K562 (cell line): Measurements from ENCODE around the gene CTXN3. TPM values are rescaled to one million over a fixed set of nuclear protein-coding genes. Genes with fewer than 3 reads are reported as not detected.

Experiments used
- ATAC-seq: fragments of 200-7000 bp; cut with Tn5 transposase; 3 replicates; pipeline ENCODE4 v1.9.1; 2020; ENCODE audit warnings: moderate library complexity
- BruUV-seq: library from RNA; stranded (reverse); fragments of 400-500 nt; replicated peaks from 2 replicates; lab custom pipeline; 2021; lab: Mats Ljungman, UMichigan
- CTCF ChIA-PET: fragments of 300-600 bp; formaldehyde crosslinking; extraction: SDS; loops from one replicate; lab custom pipeline; 2021; ENCODE audit warnings: low intra/inter-chr PET ratio; lab: Yijun Ruan, JAX
- POLR2A ChIA-PET: fragments of 300-600, 350-650 bp; sonication (Branson Sonifier 250); formaldehyde crosslinking; extraction: SDS; loops from one replicate; lab custom pipeline; 2021; ENCODE audit warnings: antibody characterized with exemption, inconsistent platforms; lab: Yijun Ruan, JAX
- DNase-seq, 4 experiments: peaks; one replicate each; pipeline versions ENCODE4 v3.0.0 to v3.0.0-alpha.2; 2011 to 2018; ENCODE audit warnings: low spot score in 3 of 4, mixed read lengths in 3 of 4; ENCODE audit errors: extremely low read depth in 1 of 4
- FAIRE-seq: peaks from 2 replicates; lab custom pipeline; 2011; peaks lifted over from hg19 to GRCh38; lab: Jason Lieb, UNC
- H2AFZ ChIP-seq: 2 replicates; pipeline ENCODE4 v1.6.0; 2011; ENCODE audit warnings: low read depth, low read length, control low read depth, inconsistent platforms
- H3K27ac ChIP-seq: fragments of 200-600 bp; 3 replicates; pipeline ENCODE4 v1.8.0; 2011; ENCODE audit warnings: low read depth, mild to moderate bottlenecking, control low read depth, inconsistent platforms, low read length, moderate library complexity, mixed read lengths; ENCODE audit errors: extremely low read depth
- H3K27me3 ChIP-seq, 2 experiments: fragments of 300-600 bp in 1 of 2; 2 replicates in 1 of 2; 3 replicates in 1 of 2; pipeline versions ENCODE4 v1.6.0 to v1.8.0; 2011; ENCODE audit warnings: inconsistent platforms in 2 of 2, low read length in 2 of 2, mild to moderate bottlenecking in 1 of 2, mixed read lengths in 1 of 2, moderate library complexity in 1 of 2; ENCODE audit not compliant: control insufficient read depth in 2 of 2, insufficient read depth in 2 of 2
- H3K36me3 ChIP-seq: fragments of 300-600 bp; 3 replicates; pipeline ENCODE4 v1.8.0; 2011; ENCODE audit warnings: mild to moderate bottlenecking, low read length, inconsistent platforms; ENCODE audit not compliant: control insufficient read depth, insufficient read depth
- H3K4me1 ChIP-seq, 2 experiments: fragments of 200-600 bp in 1 of 2; replicated peaks in 1 of 2; 2 replicates in 1 of 2; 3 replicates in 1 of 2; pipeline versions ENCODE4 v1.5.1 to v1.8.0; 2011; ENCODE audit warnings: inconsistent platforms in 2 of 2, low read length in 2 of 2, mild to moderate bottlenecking in 1 of 2, mixed read lengths in 1 of 2, moderate library complexity in 1 of 2; ENCODE audit not compliant: control insufficient read depth in 2 of 2, insufficient read depth in 2 of 2
- H3K4me2 ChIP-seq: 2 replicates; pipeline ENCODE4 v1.6.1; 2011; ENCODE audit warnings: low read length, control low read depth, inconsistent platforms, mixed read lengths; ENCODE audit not compliant: insufficient read depth
- H3K4me3 ChIP-seq: fragments of 200-600 bp; sonication (generic), shearing (Covaris generic); 2 replicates; pipeline ENCODE4 v1.5.1; 2016; ENCODE audit warnings: control low read depth, inconsistent platforms
- H3K79me2 ChIP-seq: fragments of 200-600 bp; 3 replicates; pipeline ENCODE4 v1.8.0; 2011; ENCODE audit warnings: low read length, inconsistent platforms; ENCODE audit not compliant: control insufficient read depth, insufficient read depth
- H3K9ac ChIP-seq, 2 experiments: 2 replicates each; pipeline versions ENCODE4 v1.6.0 to v1.6.1; 2011; ENCODE audit warnings: low read depth in 2 of 2, low read length in 2 of 2, control low read depth in 1 of 2, inconsistent platforms in 1 of 2, mild to moderate bottlenecking in 1 of 2, mixed read lengths in 1 of 2; ENCODE audit not compliant: insufficient read depth in 1 of 2
- H3K9me1 ChIP-seq: one replicate; pipeline ENCODE4 v1.6.0; 2011; ENCODE audit warnings: inconsistent platforms, mild to moderate bottlenecking, low read length, moderate library complexity; ENCODE audit not compliant: control insufficient read depth, insufficient read depth
- H3K9me3 ChIP-seq: replicated peaks from 2 replicates; pipeline ENCODE4 v1.5.1; 2011; ENCODE audit warnings: low read depth, low read length, inconsistent platforms; ENCODE audit not compliant: control insufficient read depth, insufficient read depth
- H4K20me1 ChIP-seq: replicated peaks from 2 replicates; pipeline ENCODE4 v1.6.1; 2011; ENCODE audit warnings: low read length, inconsistent platforms, mixed read lengths; ENCODE audit not compliant: control insufficient read depth, insufficient read depth
- CTCFL ChIP-seq: IDR thresholded peaks from 2 replicates; pipeline ENCODE4 v1.6.1; 2011; ENCODE audit warnings: borderline replicate concordance, low read depth, mild to moderate bottlenecking, moderate library complexity, low read length; ENCODE audit not compliant: insufficient read depth, poor library complexity, severe bottlenecking
- ID3 ChIP-seq, 2 experiments: fragments of 250-450 bp in 1 of 2; fragments of 450-650 bp in 1 of 2; sonication (Bioruptor Pico) in 1 of 2; IDR thresholded peaks; 2 replicates each; pipeline versions ENCODE4 v1.6.1 to v1.8.0; 2016 to 2021; ENCODE audit warnings: mild to moderate bottlenecking in 2 of 2, moderate library complexity in 2 of 2, missing compliant biosample characterization in 1 of 2, missing genetic modification characterization in 1 of 2
- IFI16 ChIP-seq: fragments of 250-450 bp; sonication (Bioruptor Pico); IDR thresholded peaks from 2 replicates; pipeline ENCODE4 v2.1.2; 2022; ENCODE audit warnings: mild to moderate bottlenecking, inconsistent platforms
- MCM7 ChIP-seq, 2 experiments: fragments of 450-650 bp; IDR thresholded peaks; 2 replicates each; pipeline ENCODE4 v1.6.1; 2016 to 2018
- NFATC3 ChIP-seq: fragments of 450-650 bp; IDR thresholded peaks from 2 replicates; pipeline ENCODE4 v1.6.1; 2017; ENCODE audit warnings: mild to moderate bottlenecking
- NR3C1 ChIP-seq: sonication (generic); formaldehyde crosslinking; IDR thresholded peaks from 2 replicates; pipeline ENCODE4 v1.8.1; 2022; ENCODE audit warnings: missing genetic modification reagents
- SREBF2 ChIP-seq: sonication (generic); formaldehyde crosslinking; IDR thresholded peaks from 2 replicates; pipeline ENCODE4 v1.4.0; 2020; ENCODE audit warnings: mild to moderate bottlenecking, missing genetic modification reagents
- ZBED1 ChIP-seq: IDR thresholded peaks from 2 replicates; pipeline ENCODE4 v1.6.1; 2014
- WGBS: fragments of 100-300 bp; shearing (Covaris generic); methylation state at CpG from one replicate; pipeline ENCODE4 v1.1.6; 2016; ENCODE audit warnings: low coverage, mixed read lengths; ENCODE audit not compliant: insufficient coverage; ENCODE audit errors: missing lambda C conversion rate; 5-methylcytosine and 5-hydroxymethylcytosine counted together
- in situ Hi-C: fragments of 300-500 bp; cut with MboI; formaldehyde crosslinking; loops from 4 replicates; pipeline ENCODE4 v1.15.0; 2018; ENCODE audit warnings: inconsistent platforms, mixed read lengths
- intact Hi-C: fragments of 100-400 bp; cut with micrococcal nuclease; formaldehyde crosslinking; loops from 2 replicates; pipeline ENCODE4 v1.14.2; 2022
- polyA plus RNA-seq, 8 experiments: library from polyadenylated mRNA; depleted of rRNA in 4 of 8; stranded (reverse) in 5 of 8; unstranded in 3 of 8; fragments of >200 nt; fragmentation: Nextera tagmentation in 2 of 8; fragmentation: Illumina TruSeq in 1 of 8; extraction: Ambion mirVana in 2 of 8; extraction: Trizol in 1 of 8; gene quantifications; 2 replicates each; pipeline versions ENCODE4 v1.2.1 to v1.2.3, GENCODE V29; 2011 to 2014; ENCODE audit warnings: inconsistent platforms in 1 of 8, missing spikeins in 1 of 8
- total RNA-seq, 7 experiments: library from RNA; depleted of rRNA in 6 of 7; stranded (reverse); fragments of >200 nt in 6 of 7; fragmentation: Illumina TruSeq in 2 of 7; extraction: Trizol in 2 of 7; gene quantifications; 2 replicates each; pipeline versions ENCODE4 v1.2.1 to v1.2.3, GENCODE V29; 2011 to 2021; ENCODE audit warnings: low replicate concordance in 1 of 7
- TF ChIP-seq, protein P1 (sequence below): fragments of 250-450 bp; sonication (Bioruptor Pico); IDR thresholded peaks from 2 replicates; pipeline ENCODE4 v1.5.0; 2021; ENCODE audit warnings: mild to moderate bottlenecking, borderline replicate concordance
- TF ChIP-seq, protein P2 (sequence below): IDR thresholded peaks from 3 replicates; pipeline ENCODE4 v1.6.1; 2011; ENCODE audit warnings: borderline replicate concordance, mild to moderate bottlenecking; ENCODE audit not compliant: insufficient read length, insufficient read depth

Gene CTXN3
- total and polyA plus RNA-seq, 9 of the 15 experiments (the other 6 are each of a cell fraction or from before 2014, with no cell fraction given), result not detected

DNA sequence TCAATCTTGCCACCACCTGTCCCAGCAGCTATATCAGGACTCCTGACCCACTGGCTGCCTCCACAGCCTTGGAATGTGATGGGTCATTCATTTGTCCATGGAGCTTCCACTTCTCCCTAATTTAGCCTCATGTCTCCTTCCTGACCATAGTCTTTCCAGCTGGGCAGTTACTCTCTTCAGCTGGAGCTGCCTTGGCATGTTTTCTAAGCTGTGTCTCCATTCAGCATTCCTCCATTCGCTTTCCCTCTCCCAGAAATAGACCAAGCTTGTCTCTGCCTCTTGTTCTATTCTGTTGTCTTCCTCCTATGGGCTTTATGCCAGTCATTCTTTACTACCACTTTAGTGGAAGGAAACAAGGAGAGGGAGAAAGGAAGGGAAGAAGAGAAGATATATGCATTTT lies 5.3 kb upstream of the CTXN3 start (continued):
- TF ChIP-seq ID3 (CRISPR knock-in tag; IDR thresholded peaks at IDR 0.05) (no peak), ID3 (tag; IDR thresholded peaks at IDR 0.05) (no peak), SREBF2 (no peak), NR3C1 (CRISPR knock-in tag) (no peak), IFI16 (CRISPR knock-in tag) (no peak)
- TF ChIP-seq, protein P1, sequence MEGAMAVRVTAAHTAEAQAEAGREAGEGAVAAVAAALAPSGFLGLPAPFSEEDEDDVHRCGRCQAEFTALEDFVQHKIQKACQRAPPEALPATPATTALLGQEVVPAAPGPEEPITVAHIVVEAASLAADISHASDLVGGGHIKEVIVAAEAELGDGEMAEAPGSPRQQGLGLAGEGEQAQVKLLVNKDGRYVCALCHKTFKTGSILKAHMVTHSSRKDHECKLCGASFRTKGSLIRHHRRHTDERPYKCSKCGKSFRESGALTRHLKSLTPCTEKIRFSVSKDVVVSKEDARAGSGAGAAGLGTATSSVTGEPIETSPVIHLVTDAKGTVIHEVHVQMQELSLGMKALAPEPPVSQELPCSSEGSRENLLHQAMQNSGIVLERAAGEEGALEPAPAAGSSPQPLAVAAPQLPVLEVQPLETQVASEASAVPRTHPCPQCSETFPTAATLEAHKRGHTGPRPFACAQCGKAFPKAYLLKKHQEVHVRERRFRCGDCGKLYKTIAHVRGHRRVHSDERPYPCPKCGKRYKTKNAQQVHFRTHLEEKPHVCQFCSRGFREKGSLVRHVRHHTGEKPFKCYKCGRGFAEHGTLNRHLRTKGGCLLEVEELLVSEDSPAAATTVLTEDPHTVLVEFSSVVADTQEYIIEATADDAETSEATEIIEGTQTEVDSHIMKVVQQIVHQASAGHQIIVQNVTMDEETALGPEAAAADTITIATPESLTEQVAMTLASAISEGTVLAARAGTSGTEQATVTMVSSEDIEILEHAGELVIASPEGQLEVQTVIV (CRISPR knock-in tag), result no peak

DNA sequence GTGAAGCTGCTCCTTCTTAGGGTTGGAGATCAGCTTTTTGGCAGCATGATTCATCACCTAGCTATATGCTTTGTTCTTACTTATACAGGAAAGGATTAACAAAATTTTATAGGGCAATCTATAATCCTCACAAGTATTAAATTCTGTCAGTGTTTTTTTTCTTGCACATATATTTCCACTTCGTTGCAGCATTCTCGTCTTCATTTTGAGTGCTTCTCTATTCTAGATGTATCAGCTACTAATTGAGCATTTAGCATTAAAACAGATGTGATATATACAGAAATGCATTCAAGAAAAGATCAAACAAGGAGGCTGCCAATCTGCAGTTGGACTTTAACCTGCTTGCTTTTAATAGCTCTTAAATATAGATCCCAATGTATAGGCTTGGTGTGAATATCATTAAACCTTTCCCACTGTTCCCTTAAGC lies 3.6 kb upstream of the CTXN3 start:
- intact Hi-C loops, result no loop called here
- no peak for FAIRE-seq
- TF ChIP-seq CTCFL (no peak), ZBED1 (no peak), NFATC3 (no peak), MCM7 (IDR thresholded peaks at IDR 0.05) (no peak)
- TF ChIP-seq, protein P2, sequence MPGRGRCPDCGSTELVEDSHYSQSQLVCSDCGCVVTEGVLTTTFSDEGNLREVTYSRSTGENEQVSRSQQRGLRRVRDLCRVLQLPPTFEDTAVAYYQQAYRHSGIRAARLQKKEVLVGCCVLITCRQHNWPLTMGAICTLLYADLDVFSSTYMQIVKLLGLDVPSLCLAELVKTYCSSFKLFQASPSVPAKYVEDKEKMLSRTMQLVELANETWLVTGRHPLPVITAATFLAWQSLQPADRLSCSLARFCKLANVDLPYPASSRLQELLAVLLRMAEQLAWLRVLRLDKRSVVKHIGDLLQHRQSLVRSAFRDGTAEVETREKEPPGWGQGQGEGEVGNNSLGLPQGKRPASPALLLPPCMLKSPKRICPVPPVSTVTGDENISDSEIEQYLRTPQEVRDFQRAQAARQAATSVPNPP, result no peak
- TF ChIP-seq, all 486 proteins: peak for 0
- in situ Hi-C loops, result no loop called here
- H3K9me1 ChIP-seq, result no peaks in the 10 kb centered on the region
- no peak overlapping the region for H3K27ac ChIP-seq
- POLR2A ChIA-PET, result interaction anchor here (0.5 to 0.6 kb wide), 2 partner anchors 11 to 56 kb away, joined by 3 read pairs; no protein-coding TSS in a partner anchor
- no peak for DNase-seq
- H3K4me2 ChIP-seq, result no peak overlapping the region
- BruUV-seq, result no TSS peak
- CTCF ChIA-PET, result no interaction called here
- H3K4me1 ChIP-seq, result no peaks in the 10 kb centered on the region
- H3K9me3 ChIP-seq, result no peaks in the 10 kb centered on the region
- peaks cover 0 to 2% of the 10 kb centered on the region in 2 experiments; a peak in 4 of 5 replicates for H3K27me3 ChIP-seq
- no peak overlapping the region for H3K9ac ChIP-seq
- H4K20me1 ChIP-seq, result no peaks in the 10 kb centered on the region
- no peak overlapping the region for H2AFZ ChIP-seq
- 0% methylated on average over 2 of the region's 2 CpGs for WGBS
- no peaks in the 10 kb centered on the region for H3K36me3 ChIP-seq
- no peak overlapping the region for H3K4me3 ChIP-seq
- no peaks in the 10 kb centered on the region for H3K79me2 ChIP-seq
- ATAC-seq, result no peak
